NCI-H524 (cell line): Measurements from ENCODE around the gene PKHD1.

Experiments used
- DNase-seq, 2 experiments: peaks; one replicate each; lab custom pipeline; 2025; lab: John Stamatoyannopoulos, UW

Gene PKHD1

GRCh38 chr6:52106994-52107393, 19.6 kb upstream of the PKHD1 start:
- DNase-seq, result no peak

- no peak for DNase-seq
Observed at GRCh38 chr6:52104979-52105378, 17.6 kb upstream of the PKHD1 start.

- DNase-seq, result no peak
Observed at GRCh38 chr6:52103623-52104022, 16.2 kb upstream of the PKHD1 start.

- DNase-seq, result no peak
Observed at GRCh38 chr6:52102405-52102804, 15.0 kb upstream of the PKHD1 start.

- DNase-seq, result peak in 1 of 2 experiments; percentile 4
Observed at GRCh38 chr6:52098721-52099120, 11.3 kb upstream of the PKHD1 start.

GRCh38 chr6:52089758-52090348, 2.4 kb upstream of the PKHD1 start:
- DNase-seq, result no peak

GRCh38 chr6:52086741-52087140, 672 bp downstream of the PKHD1 start:
- DNase-seq, result no peak

- no peak for DNase-seq
Observed at GRCh38 chr6:52081237-52081636, 6.2 kb downstream of the PKHD1 start.

GRCh38 chr6:52077961-52078625, 9.3 kb downstream of the PKHD1 start:
- no peak for DNase-seq

GRCh38 chr6:52077180-52077884, 10.1 kb downstream of the PKHD1 start:
- no peak for DNase-seq

GRCh38 chr6:52076791-52077179, 10.6 kb downstream of the PKHD1 start:
- no peak for DNase-seq

GRCh38 chr6:52074716-52075115, 12.7 kb downstream of the PKHD1 start:
- no peak for DNase-seq

- DNase-seq, result no peak
Observed at GRCh38 chr6:52074155-52074554, 13.3 kb downstream of the PKHD1 start.

GRCh38 chr6:52065621-52066020, 21.8 kb downstream of the PKHD1 start:
- no peak for DNase-seq

GRCh38 chr6:52063584-52064344, 23.6 kb downstream of the PKHD1 start:
- DNase-seq, result peak in 1 of 2 experiments; percentile 27

GRCh38 chr6:52061481-52061880, 25.9 kb downstream of the PKHD1 start:
- DNase-seq, result no peak

- no peak for DNase-seq
Observed at GRCh38 chr6:52059821-52060220, 27.6 kb downstream of the PKHD1 start.

- DNase-seq, result no peak
Observed at GRCh38 chr6:52055451-52055850, 32.0 kb downstream of the PKHD1 start.

GRCh38 chr6:52053038-52053695, 34.2 kb downstream of the PKHD1 start:
- no peak for DNase-seq

- no peak for DNase-seq
Observed at GRCh38 chr6:52050051-52050405, 37.4 kb downstream of the PKHD1 start.

- peak; percentile 1 to 18 for DNase-seq
Observed at GRCh38 chr6:52049252-52050050, 38.0 kb downstream of the PKHD1 start.
